ENCODE results near the gene UBE2C. TPM values are rescaled to one million over a fixed set of nuclear protein-coding genes. Genes with fewer than 3 reads are reported as not detected.
"Not testable (repeated sequence)": the region's sequence is repeated elsewhere in the genome, so short reads cannot be mapped to it uniquely, and the experiment has no call there.

Gene UBE2C
- total RNA-seq = 1 to 10 TPM in 2 of 4 donors, under 1 TPM in 1, not detected in 1; 0.45 to 5.8 (median 2.6) TPM

- H3K27ac ChIP-seq = no peak within 1 kb of the TSS
- 1% methylated on average over 48 to 53 of the region's 65 CpGs for WGBS, 2 donors
- H3K4me1 ChIP-seq = peaks cover 4 to 5% of the 10 kb centered on the region in 2 donors
- TF ChIP-seq CTCF (IDR thresholded peaks at IDR 0.05) (no peak), POLR2A (IDR thresholded peaks at IDR 0.05) (no peak)
- H3K9me3 ChIP-seq = no peaks in the 10 kb centered on the region
- H3K36me3 ChIP-seq = peaks cover 27 to 37% of the 10 kb centered on the region in 2 donors
- peak; percentile 98 for DNase-seq
- peak within 1 kb of the TSS in 2 of 3 donors; percentile 37 to 38 for H3K4me3 ChIP-seq (replicated peaks in 1 of 3)
- intact Hi-C loops (cut with DNase I) = loop anchor here (10.0 kb wide), 1 partner anchor 122 kb away; the partner anchor contains the start of gene PCIF1
- H3K27me3 ChIP-seq = no peaks in the 10 kb centered on the region
These were observed at the start of gene UBE2C for GRCh38 chr20:45812157-45813005. Gene UBE2C (plus strand): TSS chr20:45812644. CDS start chr20:45812696, 52 bp downstream.

GRCh38 chr20:45764618-45765282 is 47.7 kb upstream of the UBE2C start:
- not testable (repeated sequence) for H3K36me3 ChIP-seq; DNase-seq; H3K4me3 ChIP-seq (replicated peaks in 1 of 3); H3K27me3 ChIP-seq; H3K4me1 ChIP-seq; H3K27ac ChIP-seq; H3K9me3 ChIP-seq
- 87 to 88% methylated on average over 13 of the region's 13 CpGs for WGBS, 2 donors
- intact Hi-C loops (cut with DNase I) = loop anchor here (10.0 kb wide), 1 partner anchor 300 kb away; the partner anchor contains the start of gene WFDC2

GRCh38 chr20:45765307-45765875 is 47.1 kb upstream of the UBE2C start:
- H3K27ac ChIP-seq = no peak overlapping the region
- TF ChIP-seq CTCF (IDR thresholded peaks at IDR 0.05) = no peak
- no peak for TF ChIP-seq POLR2A (IDR thresholded peaks at IDR 0.05)
- no peaks in the 10 kb centered on the region for H3K36me3 ChIP-seq
- no peaks in the 10 kb centered on the region for H3K4me1 ChIP-seq
- no peak for DNase-seq
- H3K9me3 ChIP-seq = no peaks in the 10 kb centered on the region
- intact Hi-C loops (cut with DNase I) = loop anchor here (10.0 kb wide), 1 partner anchor 301 kb away; the partner anchor contains the start of gene WFDC2
- WGBS, 2 donors = 74 to 80% methylated on average over 4 of the region's 4 CpGs
- H3K27me3 ChIP-seq = no peaks in the 10 kb centered on the region
- H3K4me3 ChIP-seq (replicated peaks in 1 of 3) = no peak overlapping the region

- no peak for TF ChIP-seq CTCF (IDR thresholded peaks at IDR 0.05)
- no peak for TF ChIP-seq POLR2A (IDR thresholded peaks at IDR 0.05)
- WGBS, 2 donors = 36 to 46% methylated on average over 3 of the region's 3 CpGs
- DNase-seq = peak; percentile 49 to 57
- H3K9me3 ChIP-seq = no peaks in the 10 kb centered on the region
- no peaks in the 10 kb centered on the region for H3K4me1 ChIP-seq
- H3K27me3 ChIP-seq = no peaks in the 10 kb centered on the region
- intact Hi-C loops (cut with DNase I) = loop anchor here (10.0 kb wide), 1 partner anchor 301 kb away; the partner anchor contains the start of gene WFDC2
- H3K27ac ChIP-seq = no peak overlapping the region
- no peaks in the 10 kb centered on the region for H3K36me3 ChIP-seq
- H3K4me3 ChIP-seq (replicated peaks in 1 of 3) = no peak overlapping the region
These were observed 46.5 kb upstream of the UBE2C start for GRCh38 chr20:45765980-45766379.

- Histone ChIP-seq H3K27ac (no peak overlapping the region), H3K36me3 (no peaks in the 10 kb centered on the region), H3K9me3 (no peaks in the 10 kb centered on the region), H3K27me3 (no peaks in the 10 kb centered on the region), H3K4me1 (peaks cover 0 to 4% of the 10 kb centered on the region in 2 donors), H3K4me3 (replicated peaks in 1 of 3) (no peak overlapping the region)
- TF ChIP-seq CTCF (IDR thresholded peaks at IDR 0.05) = no peak
- intact Hi-C loops (cut with DNase I) = loop anchor here (10.0 kb wide), 1 partner anchor 304 kb away; the partner anchor contains the start of gene WFDC2
- no peak for DNase-seq
These were observed 44.0 kb upstream of the UBE2C start for GRCh38 chr20:45768479-45768878.

All from thyroid gland (tissue), 4 donors.